ENCODE data around the gene SELL. TPM values are rescaled to one million over a fixed set of nuclear protein-coding genes. Genes with fewer than 3 reads are reported as not detected.
"Not testable (repeated sequence)": the region's sequence is repeated elsewhere in the genome, so short reads cannot be mapped to it uniquely, and the experiment has no call there.

Gene SELL
- total RNA-seq, 1 experiment from 2014 or later, result 0.58 TPM

GRCh38 chr1:169696273-169697100 lies 14.9 kb downstream of the SELL start:
- Histone ChIP-seq H3K27me3 (replicated peaks) (no peaks in the 10 kb centered on the region), H3K9me3 (replicated peaks) (no peaks in the 10 kb centered on the region), H3K36me3 (no peaks in the 10 kb centered on the region), H3K4me3 (no peak overlapping the region), H3K27ac (no peak overlapping the region), H3K4me1 (replicated peaks) (no peaks in the 10 kb centered on the region)
- DNase-seq (ENCODE audit: low read depth in 1 of 2, low spot score in 2 of 2), result no peak

- Histone ChIP-seq H3K27me3 (replicated peaks) (no peaks in the 10 kb centered on the region), H3K4me3 (no peak overlapping the region), H3K27ac (no peak overlapping the region), H3K4me1 (replicated peaks) (no peaks in the 10 kb centered on the region), H3K36me3 (no peaks in the 10 kb centered on the region), H3K9me3 (replicated peaks) (no peaks in the 10 kb centered on the region)
- DNase-seq (ENCODE audit: low read depth in 1 of 2, low spot score in 2 of 2), result no peak
These were observed 16.9 kb downstream of the SELL start for GRCh38 chr1:169694304-169695075.

- no peak overlapping the region for H3K4me3 ChIP-seq
- H3K36me3 ChIP-seq, result no peaks in the 10 kb centered on the region
- no peak overlapping the region for H3K27ac ChIP-seq
- H3K9me3 ChIP-seq (replicated peaks), result no peaks in the 10 kb centered on the region
- no peaks in the 10 kb centered on the region for H3K4me1 ChIP-seq (replicated peaks)
- H3K27me3 ChIP-seq (replicated peaks), result no peaks in the 10 kb centered on the region
- DNase-seq (ENCODE audit: low read depth in 1 of 2, low spot score in 2 of 2), result no peak
These were observed 18.5 kb downstream of the SELL start for GRCh38 chr1:169692756-169693460.

- H3K27ac ChIP-seq, result no peak overlapping the region
- H3K4me3 ChIP-seq, result no peak overlapping the region
- no peak for DNase-seq (ENCODE audit: low read depth in 1 of 2, low spot score in 2 of 2)
- no peaks in the 10 kb centered on the region for H3K4me1 ChIP-seq (replicated peaks)
- H3K36me3 ChIP-seq, result no peaks in the 10 kb centered on the region
- no peaks in the 10 kb centered on the region for H3K9me3 ChIP-seq (replicated peaks)
- H3K27me3 ChIP-seq (replicated peaks), result no peaks in the 10 kb centered on the region
These were observed 20.9 kb downstream of the SELL start for GRCh38 chr1:169690489-169690888.

GRCh38 chr1:169689395-169689794 lies 22.0 kb downstream of the SELL start:
- Histone ChIP-seq H3K27me3 (replicated peaks) (no peaks in the 10 kb centered on the region), H3K27ac (no peak overlapping the region), H3K36me3 (no peaks in the 10 kb centered on the region), H3K4me1 (replicated peaks) (no peaks in the 10 kb centered on the region), H3K9me3 (replicated peaks) (no peaks in the 10 kb centered on the region), H3K4me3 (no peak overlapping the region)
- DNase-seq (ENCODE audit: low read depth in 1 of 2, low spot score in 2 of 2), result no peak

- not testable (repeated sequence) for H3K4me3 ChIP-seq; H3K27ac ChIP-seq; H3K4me1 ChIP-seq (replicated peaks); H3K36me3 ChIP-seq; DNase-seq (ENCODE audit: low read depth in 1 of 2, low spot score in 2 of 2); H3K9me3 ChIP-seq (replicated peaks); H3K27me3 ChIP-seq (replicated peaks)
These were observed 23.0 kb downstream of the SELL start for GRCh38 chr1:169688377-169688776.

- H3K27me3 ChIP-seq (replicated peaks), result peaks cover 6% of the 10 kb centered on the region; the same call in 1 of the 2 replicates
- H3K27ac ChIP-seq, result no peak overlapping the region
- H3K9me3 ChIP-seq (replicated peaks), result no peaks in the 10 kb centered on the region
- H3K4me1 ChIP-seq (replicated peaks), result no peaks in the 10 kb centered on the region
- no peaks in the 10 kb centered on the region for H3K36me3 ChIP-seq
- no peak overlapping the region for H3K4me3 ChIP-seq
- DNase-seq (ENCODE audit: low read depth in 1 of 2, low spot score in 2 of 2), result no peak
These were observed 27.8 kb downstream of the SELL start for GRCh38 chr1:169683661-169684060.

- not testable (repeated sequence) for H3K4me3 ChIP-seq; H3K27me3 ChIP-seq (replicated peaks); H3K9me3 ChIP-seq (replicated peaks); H3K27ac ChIP-seq; H3K36me3 ChIP-seq; DNase-seq (ENCODE audit: low read depth in 1 of 2, low spot score in 2 of 2); H3K4me1 ChIP-seq (replicated peaks)
These were observed 28.3 kb downstream of the SELL start for GRCh38 chr1:169683168-169683567.

- DNase-seq (ENCODE audit: low read depth in 1 of 2, low spot score in 2 of 2), result no peak
- Histone ChIP-seq H3K27ac (no peak overlapping the region), H3K4me1 (replicated peaks) (no peaks in the 10 kb centered on the region), H3K4me3 (no peak overlapping the region), H3K9me3 (replicated peaks) (no peaks in the 10 kb centered on the region), H3K27me3 (replicated peaks) (peaks cover 6% of the 10 kb centered on the region; the same call in 1 of the 2 replicates), H3K36me3 (no peaks in the 10 kb centered on the region)
These were observed 29.3 kb downstream of the SELL start for GRCh38 chr1:169682071-169682470.

GRCh38 chr1:169681140-169681539 lies 30.3 kb downstream of the SELL start:
- H3K27ac ChIP-seq, result no peak overlapping the region
- H3K4me1 ChIP-seq (replicated peaks), result no peaks in the 10 kb centered on the region
- no peak for DNase-seq (ENCODE audit: low read depth in 1 of 2, low spot score in 2 of 2)
- no peaks in the 10 kb centered on the region for H3K9me3 ChIP-seq (replicated peaks)
- no peaks in the 10 kb centered on the region for H3K36me3 ChIP-seq
- no peak overlapping the region for H3K4me3 ChIP-seq
- peaks cover 6% of the 10 kb centered on the region; the same call in 1 of the 2 replicates for H3K27me3 ChIP-seq (replicated peaks)

GRCh38 chr1:169680377-169681019 lies 30.9 kb downstream of the SELL start:
- Histone ChIP-seq H3K9me3 (replicated peaks) (no peaks in the 10 kb centered on the region), H3K27me3 (replicated peaks) (peaks cover 6% of the 10 kb centered on the region; the same call in 1 of the 2 replicates), H3K4me1 (replicated peaks) (no peaks in the 10 kb centered on the region), H3K4me3 (no peak overlapping the region), H3K36me3 (no peaks in the 10 kb centered on the region), H3K27ac (no peak overlapping the region)
- no peak for DNase-seq (ENCODE audit: low read depth in 1 of 2, low spot score in 2 of 2)

GRCh38 chr1:169679692-169680091 lies 31.7 kb downstream of the SELL start:
- H3K27me3 ChIP-seq (replicated peaks), result peaks cover 6% of the 10 kb centered on the region; the same call in 1 of the 2 replicates
- no peak for DNase-seq (ENCODE audit: low read depth in 1 of 2, low spot score in 2 of 2)
- H3K4me3 ChIP-seq, result no peak overlapping the region
- H3K27ac ChIP-seq, result no peak overlapping the region
- no peaks in the 10 kb centered on the region for H3K4me1 ChIP-seq (replicated peaks)
- H3K36me3 ChIP-seq, result no peaks in the 10 kb centered on the region
- H3K9me3 ChIP-seq (replicated peaks), result no peaks in the 10 kb centered on the region

GRCh38 chr1:169676001-169676400 lies 35.4 kb downstream of the SELL start:
- DNase-seq (ENCODE audit: low read depth in 1 of 2, low spot score in 2 of 2), result no peak
- Histone ChIP-seq H3K27me3 (replicated peaks) (no peaks in the 10 kb centered on the region), H3K4me1 (replicated peaks) (no peaks in the 10 kb centered on the region), H3K27ac (no peak overlapping the region), H3K9me3 (replicated peaks) (no peaks in the 10 kb centered on the region), H3K4me3 (no peak overlapping the region), H3K36me3 (no peaks in the 10 kb centered on the region)
